CD4-positive, alpha-beta T cell treated with Interleukin-2 at 100 ng/mL for 4 hours (primary cell): ENCODE measurements around the gene PDCD7.
"Not testable (repeated sequence)": the region's sequence is repeated elsewhere in the genome, so short reads cannot be mapped to it uniquely, and the experiment has no call there.

Experiments used
- DNase-seq: peaks from one replicate; pipeline ENCODE4 v3.0.0-alpha.2; 2020; ENCODE audit warnings: low spot score

Gene PDCD7

GRCh38 chr15:65074946-65075345, 58.7 kb downstream of the PDCD7 start:
- not testable (repeated sequence) for DNase-seq

GRCh38 chr15:65072617-65073016, 61.0 kb downstream of the PDCD7 start:
- no peak for DNase-seq

GRCh38 chr15:65072027-65072426, 61.6 kb downstream of the PDCD7 start:
- no peak for DNase-seq

- no peak for DNase-seq
Observed at GRCh38 chr15:65071381-65071811, 62.2 kb downstream of the PDCD7 start.

GRCh38 chr15:65069779-65070546, 63.6 kb downstream of the PDCD7 start:
- DNase-seq, result no peak

- DNase-seq, result no peak
Observed at GRCh38 chr15:65069179-65069578, 64.4 kb downstream of the PDCD7 start.

- no peak for DNase-seq
Observed at GRCh38 chr15:65068403-65068788, 65.2 kb downstream of the PDCD7 start.

GRCh38 chr15:65067645-65068402, 65.8 kb downstream of the PDCD7 start, which contains the start of gene RASL12:
Gene RASL12 (minus strand): TSS chr15:65067991. CDS start chr15:65067835, 156 bp downstream.
- no peak for DNase-seq
